Measurements from ENCODE around the gene RTEL1.
"Not testable (repeated sequence)": the region's sequence is repeated elsewhere in the genome, so short reads cannot be mapped to it uniquely, and the experiment has no call there.

Gene RTEL1

GRCh38 chr20:63671695-63672094, 13.6 kb downstream of the RTEL1 start:
- not testable (repeated sequence) for DNase-seq

DNA sequence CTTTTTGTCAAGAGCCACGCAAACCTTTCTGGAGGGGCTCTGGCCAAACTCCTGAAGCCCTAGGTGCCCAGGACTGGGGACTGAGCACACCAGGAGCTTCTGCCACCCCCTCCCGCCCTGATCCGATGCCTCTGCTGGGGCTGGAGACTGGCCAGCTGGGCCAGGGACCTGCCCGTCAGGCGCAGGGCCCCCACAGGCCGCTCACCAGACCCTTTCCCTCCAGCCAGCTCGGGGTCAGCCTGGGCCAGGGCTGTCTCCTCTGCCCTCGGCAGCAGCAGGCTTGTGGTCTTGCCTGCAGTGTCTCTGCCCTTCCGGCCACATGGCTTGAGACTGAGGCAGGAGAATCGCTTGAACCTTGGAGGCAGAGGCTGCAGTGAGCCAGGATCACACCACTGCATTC, 14.6 kb downstream of the RTEL1 start:
- DNase-seq: no peak

GRCh38 chr20:63673951-63674350, 15.8 kb downstream of the RTEL1 start:
- DNase-seq: no peak

GRCh38 chr20:63675681-63676368, 17.7 kb downstream of the RTEL1 start:
- no peak for DNase-seq

DNA sequence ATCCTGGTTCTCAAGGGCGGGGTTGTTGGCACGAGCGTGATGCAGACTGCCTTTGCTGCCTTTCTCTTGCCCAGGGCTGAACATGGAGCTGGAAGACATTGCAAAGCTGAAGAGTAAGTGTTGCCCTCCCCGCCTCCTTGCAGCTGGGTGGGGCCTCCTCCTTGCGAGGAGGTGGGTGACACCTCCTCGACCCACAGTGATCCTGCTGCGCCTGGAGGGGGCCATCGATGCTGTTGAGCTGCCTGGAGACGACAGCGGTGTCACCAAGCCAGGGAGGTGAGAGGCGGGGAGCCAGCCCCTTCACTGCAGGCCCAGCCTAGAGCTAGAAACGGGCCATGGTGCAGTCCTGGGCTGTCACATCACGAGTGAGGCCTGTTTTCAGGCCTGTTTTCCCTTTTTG, 20.0 kb downstream of the RTEL1 start:
- no peak for DNase-seq

DNA sequence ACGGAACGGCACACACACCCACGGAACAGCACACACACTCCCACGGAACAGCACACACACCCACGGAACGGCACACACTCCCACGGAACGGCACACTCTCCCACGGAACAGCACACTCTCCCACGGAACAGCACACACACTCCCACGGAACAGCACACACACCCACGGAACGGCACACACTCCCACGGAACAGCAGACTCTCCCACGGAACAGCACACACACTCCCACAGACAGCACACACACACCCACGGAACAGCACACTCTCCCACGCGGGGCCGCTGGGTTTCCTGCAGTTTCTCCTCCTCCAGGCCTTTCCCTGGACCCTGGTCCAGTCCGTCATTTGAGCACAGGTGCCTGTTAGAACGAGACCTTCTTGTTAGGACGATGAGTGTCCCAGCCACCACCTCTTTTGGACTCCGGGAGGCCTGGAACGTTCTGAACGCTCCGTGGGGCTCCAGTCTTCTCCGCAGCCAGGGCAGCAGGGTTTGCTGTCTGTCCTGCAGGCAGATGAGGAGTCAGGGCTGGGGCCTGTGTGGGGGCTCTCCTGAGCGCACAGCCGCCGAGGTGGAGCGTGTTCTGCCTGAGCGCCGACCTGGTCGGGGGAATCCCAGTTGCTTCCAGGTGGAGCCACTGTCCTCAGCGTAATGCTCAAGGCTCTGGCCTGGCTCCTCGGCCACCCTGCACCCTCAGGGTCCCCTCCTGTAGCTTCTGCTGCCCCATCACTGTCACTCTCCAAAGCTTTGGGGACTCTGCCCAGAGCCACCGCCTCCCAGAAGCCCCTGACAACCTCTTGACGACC, 20.8 kb downstream of the RTEL1 start:
- no peak for DNase-seq

- DNase-seq: no peak
Observed at GRCh38 chr20:63679799-63680305, 21.7 kb downstream of the RTEL1 start.

- DNase-seq: no peak
Observed at GRCh38 chr20:63680427-63680826, 22.3 kb downstream of the RTEL1 start.

- DNase-seq: no peak
Observed at GRCh38 chr20:63680857-63681608, 22.9 kb downstream of the RTEL1 start.

- DNase-seq: no peak
Observed at GRCh38 chr20:63681609-63682142, 23.6 kb downstream of the RTEL1 start.

DNA sequence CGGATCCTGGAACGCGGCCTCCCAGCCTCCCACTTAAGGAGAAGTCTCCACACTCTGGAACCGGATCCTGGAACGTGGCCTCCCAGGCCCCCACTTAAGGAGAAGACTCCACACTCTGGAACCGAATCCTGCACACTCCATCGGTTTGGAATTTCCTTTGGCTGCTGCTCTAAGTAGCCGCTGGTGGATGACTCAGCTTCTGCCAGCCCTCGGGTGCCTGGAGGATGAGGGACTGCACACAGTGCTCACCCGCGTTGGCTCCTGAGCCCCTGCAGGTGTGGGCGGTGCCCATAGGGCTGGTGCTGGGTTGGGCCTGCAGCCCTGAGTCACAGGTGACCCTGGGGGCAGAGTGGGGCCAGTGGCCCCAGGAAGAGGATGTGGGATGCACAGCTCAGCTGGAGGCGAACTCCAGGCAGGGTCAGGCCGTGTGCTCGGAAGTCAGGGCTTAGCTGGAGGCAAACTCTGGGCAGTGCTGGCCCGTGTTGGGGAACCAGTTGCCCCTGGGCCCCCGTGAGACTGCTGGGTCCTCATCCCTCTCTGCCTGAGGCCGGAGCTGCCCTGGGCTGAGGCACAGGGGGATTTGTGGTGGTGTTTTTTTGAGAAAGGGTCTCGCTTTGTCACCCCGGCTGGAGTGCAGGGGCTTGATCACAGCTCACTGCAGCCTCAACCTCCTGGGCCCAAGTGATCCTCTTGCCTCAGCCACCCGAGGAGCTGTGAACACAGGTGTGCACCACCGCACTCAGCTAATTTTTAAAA, 24.4 kb downstream of the RTEL1 start:
- DNase-seq: no peak

DNA sequence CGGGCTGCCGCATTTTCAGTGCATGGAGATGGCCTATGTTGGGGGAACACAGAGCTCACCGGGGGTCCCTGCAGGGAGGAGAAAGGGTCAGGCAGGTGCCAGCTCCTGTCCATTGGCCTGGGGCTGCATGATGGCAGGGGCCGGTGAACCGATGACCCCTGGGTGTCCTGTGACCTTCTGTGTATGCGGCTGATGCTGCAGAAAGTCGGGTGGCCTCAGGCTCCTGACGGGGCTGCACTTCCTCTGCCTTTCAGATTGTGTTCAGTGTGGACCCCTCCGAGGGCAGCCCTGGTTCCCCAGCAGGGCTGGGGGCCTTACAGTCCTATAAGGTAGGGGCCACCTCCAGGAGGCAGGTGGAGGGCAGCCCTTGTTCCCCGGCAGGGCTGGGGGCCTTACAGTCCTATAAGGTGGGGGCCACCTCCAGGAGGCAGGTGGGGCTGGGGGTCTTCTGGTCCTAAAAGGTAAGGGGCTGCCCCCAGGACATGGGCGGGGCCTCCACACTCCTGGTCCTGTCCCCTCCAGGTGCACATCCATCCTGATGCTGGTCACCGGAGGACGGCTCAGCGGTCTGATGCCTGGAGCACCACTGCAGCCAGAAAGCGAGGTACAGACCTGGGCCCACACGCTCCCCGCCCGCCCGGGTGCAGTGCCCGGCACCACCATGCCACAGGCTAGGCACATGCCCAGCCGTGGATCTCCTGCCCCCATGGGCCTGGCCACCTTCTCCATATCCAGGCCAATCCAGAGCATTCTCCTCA, 27.3 kb downstream of the RTEL1 start:
- no peak for DNase-seq

GRCh38 chr20:63686094-63686491, 28.0 kb downstream of the RTEL1 start:
- DNase-seq: no peak

GRCh38 chr20:63686492-63687321, 28.6 kb downstream of the RTEL1 start:
- no peak for DNase-seq

GRCh38 chr20:63687419-63688178, 29.5 kb downstream of the RTEL1 start:
- DNase-seq: no peak

- DNase-seq: no peak
Observed at GRCh38 chr20:63688228-63689045, 30.3 kb downstream of the RTEL1 start.

DNA sequence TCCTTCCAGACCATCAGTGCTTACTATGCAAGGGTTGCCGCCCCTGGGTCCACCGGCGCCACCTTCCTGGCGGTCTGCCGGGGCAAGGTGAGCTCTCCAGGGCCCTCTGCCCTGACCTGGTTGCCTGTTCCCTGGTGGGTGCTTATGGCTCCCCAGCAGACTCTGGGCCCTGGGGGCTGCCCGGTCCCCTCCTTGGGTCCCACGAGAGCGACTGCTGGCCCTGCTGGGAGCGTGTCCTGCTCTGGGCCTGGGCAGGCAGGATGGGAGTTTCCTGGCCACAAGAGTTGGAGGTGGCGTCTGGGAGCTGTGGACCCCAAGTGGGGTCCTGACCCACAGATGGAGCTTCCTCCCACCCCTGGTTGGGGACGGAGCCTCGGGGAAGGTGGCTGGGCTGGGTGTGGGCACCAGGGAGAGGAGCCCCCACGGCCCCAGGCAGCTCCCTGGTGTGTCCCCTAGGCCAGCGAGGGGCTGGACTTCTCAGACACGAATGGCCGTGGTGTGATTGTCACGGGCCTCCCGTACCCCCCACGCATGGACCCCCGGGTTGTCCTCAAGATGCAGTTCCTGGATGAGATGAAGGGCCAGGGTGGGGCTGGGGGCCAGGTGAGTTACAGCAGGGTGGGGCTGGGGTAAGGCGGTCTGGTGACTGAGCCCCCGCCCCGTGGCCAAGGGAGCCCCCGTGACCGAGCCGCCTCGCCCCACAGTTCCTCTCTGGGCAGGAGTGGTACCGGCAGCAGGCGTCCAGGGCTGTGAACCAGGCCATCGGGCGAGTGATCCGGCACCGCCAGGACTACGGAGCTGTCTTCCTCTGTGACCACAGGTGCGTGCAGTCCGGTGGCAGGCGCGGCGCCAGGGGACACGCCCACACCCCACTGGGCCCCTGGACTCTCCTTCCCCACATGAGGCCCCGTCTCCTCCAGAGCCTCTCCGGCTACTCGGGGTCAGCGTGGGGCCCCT, 31.2 kb downstream of the RTEL1 start:
- DNase-seq: no peak
